ENCODE data around the gene RIMBP2. TPM values are rescaled to one million over a fixed set of nuclear protein-coding genes. Genes with fewer than 3 reads are reported as not detected.

RIMBP2 gene
- total RNA-seq, 4 donors from 2014 or later = 0.22 to 1.4 (median 1.2) TPM; not detected in 1

DNA sequence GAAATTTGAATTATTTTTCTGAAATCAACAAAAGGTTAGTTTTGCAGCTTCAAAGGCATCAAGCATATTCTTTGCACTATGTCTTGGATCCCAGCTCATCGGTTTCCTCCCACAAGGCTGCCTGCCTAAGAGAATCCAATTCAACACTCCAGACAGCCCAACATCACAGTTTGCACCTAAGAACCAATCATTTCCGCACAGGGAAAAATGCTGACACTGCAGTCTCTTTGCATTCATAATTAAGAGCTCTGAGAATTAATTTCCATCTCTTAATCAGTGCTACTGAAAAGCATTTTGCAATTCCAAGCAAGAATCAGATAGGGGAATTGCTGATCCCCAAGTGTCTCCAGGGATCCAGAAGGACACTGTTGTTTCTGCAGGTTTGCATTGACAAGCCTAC is 202.5 kb downstream of the RIMBP2 start:
- Histone ChIP-seq H3K27ac (no peak overlapping the region), H3K4me3 (no peak overlapping the region), H3K9me3 (peaks cover 0 to 25% (median 0%) of the 10 kb centered on the region in 4 donors), H3K36me3 (no peaks in the 10 kb centered on the region), H3K27me3 (no peaks in the 10 kb centered on the region), H3K4me1 (no peaks in the 10 kb centered on the region)
- TF ChIP-seq EP300 (IDR thresholded peaks at IDR 0.05) (no peak), CTCF (IDR thresholded peaks at IDR 0.05) (no peak), POLR2A (IDR thresholded peaks at IDR 0.05) (no peak)
- 66 to 76% methylated on average over 2 of the region's 2 CpGs for WGBS, 2 donors
- no peak for DNase-seq (ENCODE audit: low spot score in 2 of 2)

DNA sequence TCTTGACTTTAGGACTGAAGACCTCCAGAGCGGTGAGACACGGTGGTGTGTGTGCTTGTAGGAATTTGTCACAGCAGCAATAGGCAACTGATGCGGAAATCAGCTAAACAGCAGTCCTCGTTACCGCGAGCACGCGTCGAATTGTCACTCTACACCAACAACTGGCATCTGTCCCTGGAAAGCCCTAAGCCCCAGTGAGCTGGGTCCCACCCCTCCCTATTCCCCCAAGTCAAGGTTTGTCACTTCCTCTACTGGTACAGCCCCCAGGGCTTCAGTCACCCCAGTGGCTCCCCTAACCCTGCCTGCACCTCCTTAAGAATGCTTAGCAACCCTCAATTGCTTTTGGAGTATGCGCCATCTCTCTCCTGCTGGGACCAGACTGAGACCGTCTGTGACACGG is 204.8 kb downstream of the RIMBP2 start:
- Histone ChIP-seq H3K27ac (no peak overlapping the region), H3K27me3 (no peaks in the 10 kb centered on the region), H3K36me3 (no peaks in the 10 kb centered on the region), H3K9me3 (peaks cover 0 to 17% (median 0%) of the 10 kb centered on the region in 4 donors), H3K4me1 (no peaks in the 10 kb centered on the region), H3K4me3 (no peak overlapping the region)
- TF ChIP-seq CTCF (IDR thresholded peaks at IDR 0.05) (no peak), POLR2A (IDR thresholded peaks at IDR 0.05) (no peak), EP300 (IDR thresholded peaks at IDR 0.05) (no peak)
- 79 to 83% methylated on average over 12 of the region's 12 CpGs for WGBS, 2 donors
- no peak for DNase-seq (ENCODE audit: low spot score in 2 of 2)

GRCh38 chr12:130509454-130509853 is 206.6 kb downstream of the RIMBP2 start:
- Histone ChIP-seq H3K4me3 (no peak overlapping the region), H3K27ac (no peak overlapping the region), H3K27me3 (no peaks in the 10 kb centered on the region), H3K4me1 (no peaks in the 10 kb centered on the region), H3K36me3 (no peaks in the 10 kb centered on the region), H3K9me3 (peaks cover 0 to 6% (median 0%) of the 10 kb centered on the region in 4 donors)
- TF ChIP-seq POLR2A (IDR thresholded peaks at IDR 0.05) = no peak
- WGBS, 2 donors = 84% methylated on average over 5 of the region's 5 CpGs
- DNase-seq (ENCODE audit: low spot score in 2 of 2) = no peak

GRCh38 chr12:130508847-130509246 is 207.3 kb downstream of the RIMBP2 start:
- DNase-seq (ENCODE audit: low spot score in 2 of 2) = no peak
- Histone ChIP-seq H3K9me3 (peaks cover 0 to 6% (median 0%) of the 10 kb centered on the region in 4 donors), H3K36me3 (no peaks in the 10 kb centered on the region), H3K27ac (no peak overlapping the region), H3K27me3 (no peaks in the 10 kb centered on the region), H3K4me1 (no peaks in the 10 kb centered on the region), H3K4me3 (no peak overlapping the region)
- TF ChIP-seq EP300 (IDR thresholded peaks at IDR 0.05) (no peak), CTCF (IDR thresholded peaks at IDR 0.05) (no peak), POLR2A (IDR thresholded peaks at IDR 0.05) (no peak)
- WGBS, 2 donors = 70 to 73% methylated on average over 4 to 6 of the region's 6 CpGs

DNA sequence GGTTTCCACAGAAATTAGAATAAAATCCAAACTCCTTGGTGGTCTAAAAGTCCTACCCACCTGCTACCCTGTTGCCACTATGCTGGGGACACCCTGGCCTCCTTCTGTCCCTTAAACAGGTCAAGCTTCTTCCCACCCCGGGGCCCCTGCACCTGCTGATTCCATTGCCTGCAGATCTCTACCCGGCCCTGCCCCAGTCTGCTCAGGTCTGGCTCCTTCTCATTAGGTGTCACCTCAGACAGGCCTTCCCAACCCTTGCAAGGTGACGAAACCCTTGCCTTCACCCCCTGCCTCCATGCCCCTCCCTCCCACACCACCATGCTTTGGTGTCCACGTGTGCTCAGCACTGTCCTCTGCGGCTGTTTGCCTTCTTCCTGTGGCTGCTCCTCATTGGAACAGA is 207.8 kb downstream of the RIMBP2 start:
- no peak for TF ChIP-seq POLR2A (IDR thresholded peaks at IDR 0.05)
- TF ChIP-seq EP300 (IDR thresholded peaks at IDR 0.05) = no peak
- no peak for TF ChIP-seq CTCF (IDR thresholded peaks at IDR 0.05)

GRCh38 chr12:130506844-130507243 is 209.3 kb downstream of the RIMBP2 start:
- H3K4me1 ChIP-seq = no peaks in the 10 kb centered on the region
- no peak overlapping the region for H3K4me3 ChIP-seq
- no peaks in the 10 kb centered on the region for H3K36me3 ChIP-seq
- no peak for TF ChIP-seq CTCF (IDR thresholded peaks at IDR 0.05)
- TF ChIP-seq EP300 (IDR thresholded peaks at IDR 0.05) = no peak
- TF ChIP-seq POLR2A (IDR thresholded peaks at IDR 0.05) = no peak
- no peaks in the 10 kb centered on the region for H3K27me3 ChIP-seq
- DNase-seq (ENCODE audit: low spot score in 2 of 2) = no peak
- no peak overlapping the region for H3K27ac ChIP-seq
- WGBS, 2 donors = 75 to 77% methylated on average over 4 of the region's 4 CpGs
- peaks cover 0 to 6% (median 0%) of the 10 kb centered on the region in 4 donors for H3K9me3 ChIP-seq

More for the DNA sequence above, 207.8 kb downstream of the RIMBP2 start:
- no peaks in the 10 kb centered on the region for H3K27me3 ChIP-seq
- no peak overlapping the region for H3K27ac ChIP-seq
- H3K9me3 ChIP-seq = peaks cover 0 to 6% (median 0%) of the 10 kb centered on the region in 4 donors
- 71 to 78% methylated on average over 5 of the region's 5 CpGs for WGBS, 2 donors
- no peak for DNase-seq (ENCODE audit: low spot score in 2 of 2)
- H3K4me1 ChIP-seq = no peaks in the 10 kb centered on the region
- no peak overlapping the region for H3K4me3 ChIP-seq
- H3K36me3 ChIP-seq = no peaks in the 10 kb centered on the region

Measured in tibial nerve (tissue), 4 donors.